ENCODE data around the gene NUP98.

- TF ChIP-seq YY1 (IDR thresholded peaks at IDR 0.05; ENCODE audit: insufficient read depth, insufficient read length) = no peak
- TF ChIP-seq ZNF274 (IDR thresholded peaks at IDR 0.05; ENCODE audit: low read depth, low read length) = no peak
These were observed 60.5 kb downstream of the NUP98 start for GRCh38 chr11:3736816-3737215.
